HK-2 (cell line): ENCODE data around the gene CCDC27.

Experiments
- DNase-seq: peaks from one replicate; pipeline ENCODE4 v3.0.0-alpha.2; 2018; ENCODE audit not compliant: unreplicated experiment

Gene CCDC27

GRCh38 chr1:3821004-3821403, 68.8 kb downstream of the CCDC27 start:
- no peak for DNase-seq
